B cell (primary cell): Measurements from ENCODE around the gene TRIAP1. TPM values are rescaled to one million over a fixed set of nuclear protein-coding genes. Genes with fewer than 3 reads are reported as not detected.

Experiments
- ATAC-seq: fragments of 200-7000 bp; cut with Tn5 transposase; one replicate; pipeline ENCODE4 v1.10.0; 2021; ENCODE audit warnings: low read depth, mild to moderate bottlenecking, moderate number of reproducible peaks, moderate library complexity
- CTCF ChIA-PET: fragments of 350-600 bp; sonication (Branson Sonifier 250); formaldehyde crosslinking; loops from one replicate; lab custom pipeline; 2021; ENCODE audit warnings: antibody characterized with exemption, inconsistent platforms; lab: Charles Lee
- POLR2A ChIA-PET: fragments of 350-600 bp; sonication (Branson Sonifier 250); formaldehyde crosslinking; loops from one replicate; lab custom pipeline; 2021; ENCODE audit warnings: antibody characterized with exemption; lab: Charles Lee
- DNase-seq: peaks from one replicate; pipeline ENCODE4 v3.0.0; 2013
- H2AFZ ChIP-seq: 2 replicates; pipeline ENCODE4 v1.6.1; 2012; ENCODE audit warnings: mild to moderate bottlenecking, low read depth, low read length; ENCODE audit not compliant: insufficient read depth, poor library complexity, severe bottlenecking
- H3K27ac ChIP-seq, 2 donors: 1 replicate in 1 of 2; 2 replicates in 1 of 2; pipeline ENCODE4 v1.5.1; 2012 to 2013; ENCODE audit warnings: low read length in 2 of 2, mild to moderate bottlenecking in 2 of 2, moderate library complexity in 1 of 2
- H3K27me3 ChIP-seq, 4 experiments: fragments of 200-600 bp in 1 of 4; sonication (generic) in 1 of 4; replicated peaks in 1 of 4; 1 replicate in 2 of 4; 2 replicates in 2 of 4; pipeline versions ENCODE4 v1.6.1 to v1.7.0; 2013 to 2016; ENCODE audit warnings: low read length in 3 of 4, mild to moderate bottlenecking in 2 of 4, mixed read lengths in 1 of 4, moderate library complexity in 1 of 4; ENCODE audit not compliant: insufficient read depth in 4 of 4, control insufficient read depth in 3 of 4; ENCODE audit errors: control extremely low read depth in 1 of 4
- H3K36me3 ChIP-seq, 2 experiments: replicated peaks in 1 of 2; 1 replicate in 1 of 2; 2 replicates in 1 of 2; pipeline versions ENCODE4 v1.6.1 to v1.7.1; 2013; ENCODE audit warnings: low read length in 1 of 2; ENCODE audit not compliant: insufficient read depth in 2 of 2, control insufficient read depth in 1 of 2; ENCODE audit errors: control extremely low read depth in 1 of 2, extremely low read depth in 1 of 2
- H3K4me1 ChIP-seq, 2 donors: fragments of 200-600 bp in 1 of 2; sonication (generic) in 1 of 2; 1 replicate in 1 of 2; 2 replicates in 1 of 2; pipeline versions ENCODE4 v1.5.1 to v1.6.1; 2013 to 2017; ENCODE audit warnings: low read length in 2 of 2; ENCODE audit not compliant: control insufficient read depth in 2 of 2, insufficient read depth in 2 of 2
- H3K4me2 ChIP-seq: replicated peaks from 2 replicates; pipeline ENCODE3; 2012; ENCODE audit warnings: mild to moderate bottlenecking, low read depth, low read length; ENCODE audit not compliant: poor library complexity, severe bottlenecking
- H3K4me3 ChIP-seq, 5 experiments: fragments of 200-600 bp in 1 of 5; sonication (generic) in 1 of 5; 1 replicate in 3 of 5; 2 replicates in 2 of 5; pipeline versions ENCODE4 v1.5.1 to v1.7.0; 2011 to 2016; ENCODE audit warnings: low read length in 4 of 5, mild to moderate bottlenecking in 4 of 5, low read depth in 2 of 5, control low read depth in 1 of 5, moderate library complexity in 1 of 5; ENCODE audit not compliant: insufficient read depth in 1 of 5; ENCODE audit errors: control extremely low read depth in 1 of 5, extremely low read depth in 1 of 5
- H3K79me2 ChIP-seq: fragments of 200-600 bp; sonication (generic); one replicate; pipeline ENCODE4 v1.6.0; 2016; ENCODE audit warnings: low read length; ENCODE audit not compliant: control insufficient read depth, insufficient read depth
- H3K9ac ChIP-seq: fragments of 200-600 bp; sonication (generic); 2 replicates; pipeline ENCODE4 v1.6.1; 2017; ENCODE audit warnings: mild to moderate bottlenecking, low read length, moderate library complexity
- H3K9me3 ChIP-seq, 3 donors: one replicate each; pipeline versions ENCODE4 v1.6.1 to v1.7.1; 2013; ENCODE audit warnings: low read length in 2 of 3; ENCODE audit not compliant: control insufficient read depth in 2 of 3, insufficient read depth in 1 of 3; ENCODE audit errors: control extremely low read depth in 1 of 3
- H4K20me1 ChIP-seq: 2 replicates; pipeline ENCODE4 v1.6.0; 2012; ENCODE audit warnings: mild to moderate bottlenecking, low read length; ENCODE audit not compliant: insufficient read depth, control insufficient read depth, poor library complexity, severe bottlenecking
- H3K27ac Mint-ChIP-seq: one replicate; pipeline ENCODE4 v1.8.0; 2021; ENCODE audit warnings: mixed read lengths
- H3K27me3 Mint-ChIP-seq: one replicate; pipeline ENCODE4 v1.8.0; 2021; ENCODE audit warnings: mixed read lengths
- H3K4me1 Mint-ChIP-seq: one replicate; pipeline ENCODE4 v1.8.0; 2021; ENCODE audit warnings: mixed read lengths
- H3K4me3 Mint-ChIP-seq: one replicate; pipeline ENCODE4 v1.8.0; 2021; ENCODE audit warnings: mixed read lengths
- H3K9me3 Mint-ChIP-seq: one replicate; pipeline ENCODE4 v1.8.0; 2022; ENCODE audit warnings: mixed read lengths; ENCODE audit not compliant: insufficient read depth
- CTCF ChIP-seq: fragments of 200-600 bp; IDR thresholded peaks from one replicate; pipeline ENCODE4 v1.8.0; 2022; ENCODE audit warnings: antibody characterized with exemption, mild to moderate bottlenecking
- EZH2 ChIP-seq: IDR thresholded peaks from 2 replicates; pipeline ENCODE4 v1.6.1; 2012; ENCODE audit warnings: borderline replicate concordance, low read depth, mild to moderate bottlenecking, moderate library complexity, low read length; ENCODE audit not compliant: insufficient read depth, poor library complexity, severe bottlenecking
- WGBS: methylation state at CpG from one replicate; pipeline ENCODE4 v1.1.5; 2013; ENCODE audit warnings: missing lambda C conversion rate; ENCODE audit not compliant: insufficient coverage; 5-methylcytosine and 5-hydroxymethylcytosine counted together
- intact Hi-C: fragments of 100-400 bp; cut with micrococcal nuclease; formaldehyde crosslinking; loops from one replicate; pipeline ENCODE4 v1.10.0; 2022
- polyA plus RNA-seq: library from polyadenylated mRNA; depleted of rRNA; stranded (reverse); fragments of >200 nt; gene quantifications from 2 replicates; pipeline ENCODE4 v1.2.3, GENCODE V29; 2012
- total RNA-seq, 2 donors: library from RNA; stranded (reverse); fragments of 120-200 nt in 1 of 2; gene quantifications; 1 replicate in 1 of 2; 2 replicates in 1 of 2; pipeline versions ENCODE4 v1.2.3 to v1.2.4, GENCODE V29; 2013 to 2022

TRIAP1 gene
- total and polyA plus RNA-seq, 2 donors (not counting 1 experiment from before 2014, with no cell fraction given), result 13.8 to 19.6 TPM

GRCh38 chr12:120469450-120470149, 23.4 kb upstream of the TRIAP1 start, which contains the start of gene SRSF9:
Gene SRSF9, minus strand, starts transcription at chr12:120469748. Its CDS starts 139 bp downstream, at chr12:120469609.
- WGBS, result under 1% methylated on average over 88 of the region's 88 CpGs
- Mint-ChIP-seq H3K4me3 (peak within 1 kb of the TSS; percentile 91), H3K27ac (peak within 1 kb of the TSS; percentile 89), H3K27me3 (no peaks in the 10 kb centered on the region), H3K4me1 (peaks cover 33% of the 10 kb centered on the region), H3K9me3 (no peaks in the 10 kb centered on the region)
- peak; percentile 95 for TF ChIP-seq CTCF
- TF ChIP-seq EZH2, result no peak
- CTCF ChIA-PET, result interaction anchor here (0.6 to 1.8 kb wide), 12 partner anchors 17 to 168 kb away, joined by 3 to 10 read pairs (median 3); partner anchors contain the start of genes DYNLL1 and SIRT4
- H3K4me1 ChIP-seq, result peaks cover 20% of the 10 kb centered on the region in 2 donors
- H3K9ac ChIP-seq, result peak within 1 kb of the TSS; percentile 74
- intact Hi-C loops, result loop anchor here (1.0 to 10.0 kb wide), 8 partner anchors 23 to 435 kb away; partner anchors contain the start of genes COQ5, COX6A1, DYNLL1 and GATC
- POLR2A ChIA-PET, result interaction anchor here (0.5 to 2.1 kb wide), 6 partner anchors 23 to 1099 kb away, joined by 3 to 26 read pairs (median 9); partner anchors contain the start of genes DYNLL1, RNU4-1, RNU4-2 and SIRT4
- H3K27ac ChIP-seq, result peak within 1 kb of the TSS; percentile 80 to 94
- H3K27me3 ChIP-seq, result no peaks in the 10 kb centered on the region
- peak within 1 kb of the TSS; percentile 62 to 81 (median 74) for H3K4me3 ChIP-seq
- H3K36me3 ChIP-seq, result peaks cover 4 to 19% of the 10 kb centered on the region in 2 experiments
- peaks cover 41% of the 10 kb centered on the region for H4K20me1 ChIP-seq
- DNase-seq (peak; percentile 99), ATAC-seq (peak; percentile 87)
- H2AFZ ChIP-seq, result peak within 1 kb of the TSS; percentile 99
- no peaks in the 10 kb centered on the region for H3K9me3 ChIP-seq
- H3K4me2 ChIP-seq, result peak within 1 kb of the TSS; percentile 93
- H3K79me2 ChIP-seq, result peaks cover 64% of the 10 kb centered on the region
